HCT116 (cell line): Measurements from ENCODE around the gene TACC2. TPM values are rescaled to one million over a fixed set of nuclear protein-coding genes. Genes with fewer than 3 reads are reported as not detected.
A peak's percentile ranks its signal among the peaks of the same experiment; 100 is the strongest.

Source experiments
- ATAC-seq: fragments of 200-7000 bp; cut with Tn5 transposase; 2 replicates; pipeline ENCODE4 v1.9.1; 2020; ENCODE audit warnings: mild to moderate bottlenecking, moderate library complexity
- BruUV-seq: library from RNA; stranded (reverse); fragments of 400-500 nt; replicated peaks from 2 replicates; lab custom pipeline; 2021; lab: Mats Ljungman, UMichigan
- CTCF ChIA-PET: fragments of 300-600 bp; sonication (Branson Sonifier 250); formaldehyde crosslinking; loops from one replicate; lab custom pipeline; 2021; ENCODE audit warnings: antibody characterized with exemption; lab: Charles Lee
- POLR2A ChIA-PET: fragments of 300-600, 350-600 bp; sonication (Branson Sonifier 250); formaldehyde crosslinking; loops from one replicate; lab custom pipeline; 2021; ENCODE audit warnings: antibody characterized with exemption; lab: Charles Lee
- RAD21 ChIA-PET, 2 experiments: fragments of 300-600 bp; sonication (Branson Sonifier 250); formaldehyde crosslinking; loops; one replicate each; lab custom pipeline; 2023; ENCODE audit warnings: low total read pairs in 2 of 2; ENCODE audit not compliant: uncharacterized antibody in 2 of 2, unreplicated experiment in 2 of 2, low non-redundant PET in 1 of 2; lab: Charles Lee
- DNase-seq: peaks from one replicate; pipeline ENCODE4 v3.0.0-alpha.2; 2010; ENCODE audit warnings: low read depth, low spot score
- H2AFZ ChIP-seq: fragments of 200-600 bp; shearing (Covaris generic), sonication (generic); 2 replicates; pipeline ENCODE4 v1.6.1; 2017; ENCODE audit warnings: low read depth, mixed run types, mixed read lengths, antibody characterized with exemption, low read length; ENCODE audit not compliant: poor library complexity, severe bottlenecking
- H3K27ac ChIP-seq: 2 replicates; pipeline ENCODE4 v1.5.1; 2012; ENCODE audit warnings: low read depth, low read length
- H3K27me3 ChIP-seq: fragments of 200-600 bp; sonication (generic); 2 replicates; pipeline ENCODE4 v1.6.1; 2016; ENCODE audit warnings: mixed run types, low read length, mixed read lengths; ENCODE audit not compliant: insufficient read depth
- H3K36me3 ChIP-seq, 2 experiments: fragments of 200-500 bp in 1 of 2; fragments of 200-600 bp in 1 of 2; sonication (Bioruptor generic) in 1 of 2; sonication (generic) in 1 of 2; 2 replicates each; pipeline versions ENCODE4 v1.5.1 to v1.6.1; 2014 to 2016; ENCODE audit warnings: low read length in 2 of 2, inconsistent platforms in 1 of 2, mixed read lengths in 1 of 2, mixed run types in 1 of 2; ENCODE audit not compliant: insufficient read depth in 2 of 2, control insufficient read depth in 1 of 2
- H3K4me1 ChIP-seq, 2 experiments: fragments of 200-600 bp in 1 of 2; sonication (generic) in 1 of 2; 2 replicates each; pipeline versions ENCODE4 v1.5.1 to v1.6.1; 2012 to 2017; ENCODE audit warnings: low read length in 2 of 2, inconsistent platforms in 1 of 2, mild to moderate bottlenecking in 1 of 2, mixed read lengths in 1 of 2, mixed run types in 1 of 2, moderate library complexity in 1 of 2; ENCODE audit not compliant: insufficient read depth in 2 of 2, control insufficient read depth in 1 of 2
- H3K4me2 ChIP-seq: fragments of 200-600 bp; sonication (generic); 2 replicates; pipeline ENCODE4 v1.6.1; 2017; ENCODE audit warnings: mixed run types, low read length, mixed read lengths
- H3K4me3 ChIP-seq, 2 experiments: fragments of 200-600 bp in 1 of 2; sonication (generic) in 1 of 2; replicated peaks in 1 of 2; 2 replicates each; pipeline ENCODE4 v1.5.1; 2011 to 2016; ENCODE audit warnings: low read length in 2 of 2, control low read depth in 1 of 2, low read depth in 1 of 2, mild to moderate bottlenecking in 1 of 2, mixed read lengths in 1 of 2, mixed run types in 1 of 2
- H3K79me2 ChIP-seq: fragments of 200-600 bp; sonication (generic); 2 replicates; pipeline ENCODE4 v1.6.1; 2017; ENCODE audit warnings: mild to moderate bottlenecking, mixed run types, low read length, moderate library complexity, mixed read lengths; ENCODE audit not compliant: insufficient read depth
- H3K9ac ChIP-seq: fragments of 200-600 bp; sonication (generic); 2 replicates; pipeline ENCODE4 v1.6.1; 2016; ENCODE audit warnings: low read length, mixed read lengths
- H3K9me2 ChIP-seq: fragments of 200-600 bp; sonication (generic), shearing (Covaris generic); 2 replicates; pipeline ENCODE4 v1.6.1; 2017; ENCODE audit warnings: mixed run types, mild to moderate bottlenecking, moderate library complexity; ENCODE audit not compliant: insufficient read depth
- H3K9me3 ChIP-seq, 2 experiments: fragments of 200-500 bp in 1 of 2; fragments of 200-600 bp in 1 of 2; sonication (Bioruptor generic) in 1 of 2; sonication (generic) in 1 of 2; 2 replicates each; pipeline ENCODE4 v1.6.1; 2014 to 2017; ENCODE audit warnings: low read length in 2 of 2, mixed read lengths in 2 of 2, inconsistent platforms in 1 of 2, low read depth in 1 of 2, mild to moderate bottlenecking in 1 of 2, mixed run types in 1 of 2, moderate library complexity in 1 of 2; ENCODE audit not compliant: control insufficient read depth in 1 of 2, insufficient read depth in 1 of 2
- H4K20me1 ChIP-seq: fragments of 200-600 bp; sonication (generic), shearing (Covaris generic); 2 replicates; pipeline ENCODE4 v1.6.1; 2017; ENCODE audit warnings: mixed run types, mild to moderate bottlenecking, moderate library complexity; ENCODE audit not compliant: insufficient read depth
- CTCF ChIP-seq, 3 experiments: fragments of 200-600 bp in 1 of 3; sonication (generic) in 1 of 3; IDR thresholded peaks in 2 of 3; conservative IDR thresholded peaks in 1 of 3; 2 replicates each; pipeline ENCODE4 v1.5.1; 2012 to 2017; ENCODE audit warnings: low read depth in 2 of 3, low read length in 2 of 3, antibody characterized with exemption in 1 of 3, borderline replicate concordance in 1 of 3, control low read depth in 1 of 3, mild to moderate bottlenecking in 1 of 3, mixed read lengths in 1 of 3, mixed run types in 1 of 3, moderate library complexity in 1 of 3; ENCODE audit not compliant: insufficient read depth in 1 of 3
- RAD21 ChIP-seq: IDR thresholded peaks from 2 replicates; pipeline ENCODE4 v1.6.1; 2012; ENCODE audit warnings: low read depth, mild to moderate bottlenecking
- REST ChIP-seq: IDR thresholded peaks from 2 replicates; pipeline ENCODE4 v1.6.1; 2012; ENCODE audit warnings: low read depth
- intact Hi-C: fragments of 100-400 bp; cut with micrococcal nuclease; formaldehyde crosslinking; loops from 2 replicates; pipeline ENCODE4 v1.10.0; 2022
- total RNA-seq: library from RNA; stranded (reverse); gene quantifications from one replicate; pipeline ENCODE4 v1.2.1, GENCODE V29; 2021; ENCODE audit not compliant: unreplicated experiment

Gene TACC2
- total RNA-seq, 1 experiment from 2014 or later = 38.6 TPM

- no peak overlapping the region; the same call in 1 of the 2 replicates for H3K27ac ChIP-seq
- peak overlapping the region; percentile 74 for H3K4me2 ChIP-seq
Measured at GRCh38 chr10:122142641-122143237, 153.8 kb downstream of the TACC2 start.

More at GRCh38 chr10:122142641-122143237, 153.8 kb downstream of the TACC2 start:
- Histone ChIP-seq H3K79me2 (no peaks in the 10 kb centered on the region), H3K4me1 (peaks cover 31 to 45% of the 10 kb centered on the region in 2 experiments), H3K9me2 (no peaks in the 10 kb centered on the region), H3K9ac (no peak overlapping the region), H3K9me3 (peaks cover 0 to 5% of the 10 kb centered on the region in 2 experiments; a peak in 1 of 4 replicates), H4K20me1 (no peaks in the 10 kb centered on the region), H2AFZ (no peak overlapping the region), H3K4me3 (no peak overlapping the region), H3K36me3 (peaks cover 0 to 19% of the 10 kb centered on the region in 2 experiments; a peak in 2 of 4 replicates), H3K27me3 (no peaks in the 10 kb centered on the region)
- POLR2A ChIA-PET = no interaction called here
- DNase-seq (no peak), ATAC-seq (peak; percentile 52)
- intact Hi-C loops = loop anchor here (1.0 to 10.0 kb wide), 4 partner anchors 126 to 560 kb away; partner anchors contain the start of gene DMBT1
- RAD21 ChIA-PET = no interaction called here
- CTCF ChIA-PET = interaction anchor here (0.6 to 3.0 kb wide), 9 partner anchors 10 to 423 kb away, joined by 3 to 10 read pairs (median 4); no protein-coding TSS in a partner anchor
- TF ChIP-seq CTCF (IDR thresholded peaks at IDR 0.05 in 2 of 3, conservative IDR thresholded peaks at IDR 0.05 in 1 of 3; ENCODE audit: borderline replicate concordance in 1 of 3, insufficient read depth in 1 of 3, low read depth in 2 of 3, low read length in 2 of 3) (peak; percentile 70 to 100 (median 99)), RAD21 (peak; percentile 92), REST (no peak)
- no TSS peak for BruUV-seq
